Measurements from ENCODE around the gene IP6K3. TPM values are rescaled to one million over a fixed set of nuclear protein-coding genes. Genes with fewer than 3 reads are reported as not detected.

IP6K3 gene
- total RNA-seq, 4 donors from 2014 or later = 0.88 to 5.8 (median 1.6) TPM

DNA sequence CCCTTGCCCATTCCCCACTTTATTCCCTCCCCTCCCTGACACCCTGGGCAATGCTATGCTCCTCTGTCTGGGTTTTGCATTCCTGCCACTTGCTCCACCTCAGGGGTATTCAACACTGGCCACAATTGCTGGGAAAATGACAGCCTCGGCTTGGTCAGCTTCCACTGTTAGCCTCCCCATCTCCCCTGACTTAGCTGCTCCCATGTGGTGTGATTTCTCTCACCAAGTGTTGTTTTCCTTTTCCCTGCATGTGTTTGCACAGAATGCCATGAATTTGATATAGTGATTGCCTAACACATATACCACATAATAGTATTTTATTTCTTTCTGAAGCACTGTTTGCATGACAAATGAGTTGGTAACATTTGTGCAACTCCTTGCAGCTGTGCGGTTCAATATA lies 43.7 kb upstream of the IP6K3 start:
- Histone ChIP-seq H3K27me3 (no peaks in the 10 kb centered on the region), H3K27ac (no peak overlapping the region), H3K9me3 (no peaks in the 10 kb centered on the region), H3K4me1 (peaks cover 0 to 34% (median 13%) of the 10 kb centered on the region in 4 donors), H3K4me3 (no peak overlapping the region), H3K36me3 (no peaks in the 10 kb centered on the region)
- no peak for DNase-seq
- TF ChIP-seq, protein P1, sequence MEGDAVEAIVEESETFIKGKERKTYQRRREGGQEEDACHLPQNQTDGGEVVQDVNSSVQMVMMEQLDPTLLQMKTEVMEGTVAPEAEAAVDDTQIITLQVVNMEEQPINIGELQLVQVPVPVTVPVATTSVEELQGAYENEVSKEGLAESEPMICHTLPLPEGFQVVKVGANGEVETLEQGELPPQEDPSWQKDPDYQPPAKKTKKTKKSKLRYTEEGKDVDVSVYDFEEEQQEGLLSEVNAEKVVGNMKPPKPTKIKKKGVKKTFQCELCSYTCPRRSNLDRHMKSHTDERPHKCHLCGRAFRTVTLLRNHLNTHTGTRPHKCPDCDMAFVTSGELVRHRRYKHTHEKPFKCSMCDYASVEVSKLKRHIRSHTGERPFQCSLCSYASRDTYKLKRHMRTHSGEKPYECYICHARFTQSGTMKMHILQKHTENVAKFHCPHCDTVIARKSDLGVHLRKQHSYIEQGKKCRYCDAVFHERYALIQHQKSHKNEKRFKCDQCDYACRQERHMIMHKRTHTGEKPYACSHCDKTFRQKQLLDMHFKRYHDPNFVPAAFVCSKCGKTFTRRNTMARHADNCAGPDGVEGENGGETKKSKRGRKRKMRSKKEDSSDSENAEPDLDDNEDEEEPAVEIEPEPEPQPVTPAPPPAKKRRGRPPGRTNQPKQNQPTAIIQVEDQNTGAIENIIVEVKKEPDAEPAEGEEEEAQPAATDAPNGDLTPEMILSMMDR (IDR thresholded peaks at IDR 0.05) = no peak
- TF ChIP-seq POLR2A (IDR thresholded peaks at IDR 0.05) = no peak

DNA sequence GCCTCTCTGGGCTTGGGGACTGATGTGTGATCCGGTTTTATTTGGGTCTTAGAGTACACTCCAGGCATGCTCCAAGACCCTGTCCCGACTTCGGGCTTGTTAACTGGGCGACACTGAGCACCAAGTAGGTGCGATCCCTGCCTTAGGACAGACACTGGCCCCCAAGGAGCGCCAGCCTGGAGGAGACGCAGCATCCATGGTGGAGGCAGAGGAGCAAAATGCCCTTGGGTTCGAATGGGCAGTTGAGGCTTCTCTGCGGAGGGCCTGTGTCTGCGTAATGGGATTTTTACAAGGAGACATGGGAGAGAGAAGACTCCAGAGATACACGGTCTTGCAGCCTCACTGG lies 42.8 kb upstream of the IP6K3 start:
- H3K4me1 ChIP-seq = peaks cover 0 to 40% (median 13%) of the 10 kb centered on the region in 4 donors
- no peaks in the 10 kb centered on the region for H3K9me3 ChIP-seq
- no peaks in the 10 kb centered on the region for H3K27me3 ChIP-seq
- peaks cover 0 to 5% (median 0%) of the 10 kb centered on the region in 3 donors for H3K36me3 ChIP-seq
- peak overlapping the region in 1 of 4 donors; percentile 85 for H3K4me3 ChIP-seq
- TF ChIP-seq POLR2A (IDR thresholded peaks at IDR 0.05) = no peak
- TF ChIP-seq, protein P1 (IDR thresholded peaks at IDR 0.05) = no peak
- peak overlapping the region in 2 of 4 donors; percentile 7 to 98 for H3K27ac ChIP-seq
- DNase-seq = no peak

DNA sequence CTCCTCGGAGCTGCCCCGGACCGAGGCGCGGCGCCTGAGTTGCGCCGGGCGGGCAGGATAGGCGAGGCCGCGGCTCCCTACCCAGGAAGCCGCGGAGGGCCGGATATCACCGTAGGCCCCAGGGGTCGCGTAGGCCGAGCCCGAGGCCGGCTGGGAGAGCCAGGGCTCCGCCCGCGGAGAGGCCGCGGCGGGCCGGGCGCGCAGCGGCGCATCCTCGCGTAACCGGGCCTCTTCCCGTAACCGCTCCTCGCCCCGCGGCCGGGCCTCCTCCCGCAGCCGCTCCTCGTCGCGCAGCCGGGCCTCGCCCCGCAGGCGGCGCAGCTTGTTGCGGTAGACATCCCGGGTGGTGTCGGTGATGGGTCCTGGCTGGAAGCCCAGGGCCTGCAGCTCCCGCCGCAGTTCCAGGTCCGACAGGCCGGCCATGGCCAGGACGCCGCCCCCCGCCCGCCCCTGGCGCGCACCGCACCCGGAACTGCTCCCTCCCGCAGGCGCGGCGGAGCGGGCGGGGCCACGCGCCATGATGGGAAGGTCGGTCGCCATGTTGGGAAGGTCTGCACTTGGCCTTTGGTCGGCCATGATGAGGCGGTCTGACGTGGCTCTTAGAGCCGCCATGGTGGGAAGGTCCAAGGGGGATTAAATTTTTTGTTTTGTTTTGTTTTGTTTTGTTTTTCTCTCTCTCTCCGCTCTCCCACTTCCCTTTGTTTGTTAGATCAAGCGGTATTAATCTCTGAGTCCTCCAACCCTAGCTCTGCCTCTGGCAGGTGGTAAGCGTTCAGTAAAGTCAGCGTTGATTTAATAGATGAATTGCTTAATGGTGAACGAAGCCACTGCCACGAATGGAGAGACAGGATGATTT lies 42.2 kb upstream of the IP6K3 start, which contains the start of gene LEMD2:
LEMD2 (minus strand) TSS at position 437 of the 856 bp plus-strand sequence; CDS start at position 423, 14 bp downstream.
- H3K27ac ChIP-seq = peak within 1 kb of the TSS; percentile 96 to 99 (median 98)

DNA sequence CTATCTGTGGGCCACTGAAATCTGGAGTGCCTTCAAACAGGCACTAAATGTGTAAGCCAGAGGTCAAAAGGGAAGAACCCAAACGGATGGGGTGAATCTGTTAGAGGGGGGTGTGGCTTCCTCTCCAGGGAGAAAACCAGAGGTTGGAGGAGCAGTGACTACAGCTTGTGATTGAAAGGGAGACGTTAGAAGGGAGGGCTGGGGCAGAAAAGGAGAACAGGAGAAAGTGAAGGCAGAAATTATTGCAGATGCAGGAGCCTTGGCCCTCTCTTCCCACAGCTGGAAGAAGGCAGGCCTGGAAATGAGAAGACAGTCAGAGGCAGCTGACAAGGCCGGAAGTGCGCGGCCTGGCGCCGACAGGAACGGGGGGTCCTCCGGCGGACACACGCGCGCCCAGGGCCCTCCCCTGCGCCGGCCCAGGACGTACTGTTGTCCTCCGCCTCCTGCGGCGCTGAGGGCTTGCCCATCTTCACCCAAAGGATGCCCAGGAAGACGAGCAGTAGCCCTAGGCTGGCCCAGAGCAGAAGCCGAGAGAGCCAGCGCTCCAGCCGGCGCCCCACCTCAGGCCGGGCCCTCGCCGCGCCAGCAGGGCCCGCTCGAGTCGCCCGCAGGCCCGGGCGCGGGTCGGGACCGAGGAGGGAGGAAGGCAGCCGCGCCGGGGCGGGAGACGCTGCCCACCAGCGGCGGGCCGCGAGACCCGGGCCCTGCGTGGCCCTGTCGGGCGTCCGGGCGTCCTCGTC lies 41.4 kb upstream of the IP6K3 start:
- Histone ChIP-seq H3K27me3 (no peaks in the 10 kb centered on the region), H3K27ac (peak overlapping the region; percentile 96 to 99 (median 98)), H3K4me1 (peaks cover 0 to 35% (median 13%) of the 10 kb centered on the region in 4 donors), H3K9me3 (no peaks in the 10 kb centered on the region), H3K4me3 (peak overlapping the region; percentile 85 to 98 (median 96)), H3K36me3 (peaks cover 0 to 19% (median 0%) of the 10 kb centered on the region in 3 donors)
- DNase-seq = peak; percentile 71 to 89 (median 73)
- TF ChIP-seq, protein P1 (IDR thresholded peaks at IDR 0.05) = peak in 1 of 6 experiments; percentile 3
- TF ChIP-seq POLR2A (IDR thresholded peaks at IDR 0.05) = peak; percentile 32 to 52

More for the DNA sequence above, 42.2 kb upstream of the IP6K3 start, which contains the start of gene LEMD2:
- H3K4me3 ChIP-seq = peak within 1 kb of the TSS; percentile 85 to 98 (median 96)
- no peaks in the 10 kb centered on the region for H3K27me3 ChIP-seq
- DNase-seq = peak; percentile 88 to 96 (median 96)
- H3K4me1 ChIP-seq = peaks cover 0 to 35% (median 13%) of the 10 kb centered on the region in 4 donors
- H3K36me3 ChIP-seq = peaks cover 0 to 11% (median 0%) of the 10 kb centered on the region in 3 donors
- no peaks in the 10 kb centered on the region for H3K9me3 ChIP-seq
- peak; percentile 82 to 87 for TF ChIP-seq POLR2A (IDR thresholded peaks at IDR 0.05)
- TF ChIP-seq, protein P1 (IDR thresholded peaks at IDR 0.05) = peak in 1 of 6 experiments; percentile 17

DNA sequence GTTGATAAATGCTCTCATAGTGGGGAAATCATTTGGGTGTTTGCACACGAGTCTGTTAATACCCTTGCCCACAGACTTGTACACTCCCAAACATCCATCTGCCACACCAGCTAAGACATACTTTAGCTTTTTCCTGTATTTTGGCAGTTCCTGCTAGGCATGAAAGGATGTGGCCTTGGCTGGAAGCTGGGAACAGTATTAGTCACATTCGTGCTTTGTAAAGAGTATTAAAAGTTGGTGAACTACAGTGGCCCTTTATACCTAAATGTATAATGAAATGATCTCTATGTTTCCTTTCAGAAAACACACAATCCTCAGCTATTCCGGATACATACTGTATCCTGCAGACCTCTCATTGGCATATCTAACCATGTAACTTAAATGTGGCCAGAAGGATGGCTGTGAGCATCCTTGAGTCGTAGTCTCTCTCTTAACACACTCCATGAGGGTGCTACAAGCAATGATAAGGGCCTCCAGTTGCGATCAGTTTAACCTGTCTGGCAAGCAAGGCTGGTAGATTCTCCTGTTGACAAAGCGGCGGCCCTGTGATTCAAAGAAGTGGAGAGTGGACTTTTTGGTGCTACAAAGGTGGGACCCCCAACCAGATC lies 40.7 kb upstream of the IP6K3 start:
- H3K4me3 ChIP-seq = peak overlapping the region; percentile 85 to 98 (median 96)
- TF ChIP-seq, protein P1 (IDR thresholded peaks at IDR 0.05) = no peak
- no peak for TF ChIP-seq POLR2A (IDR thresholded peaks at IDR 0.05)
- no peak for DNase-seq
- H3K27me3 ChIP-seq = no peaks in the 10 kb centered on the region
- H3K9me3 ChIP-seq = no peaks in the 10 kb centered on the region
- peaks cover 0 to 25% (median 0%) of the 10 kb centered on the region in 3 donors for H3K36me3 ChIP-seq
- H3K4me1 ChIP-seq = peaks cover 0 to 35% (median 13%) of the 10 kb centered on the region in 4 donors
- peak overlapping the region; percentile 96 to 99 (median 98) for H3K27ac ChIP-seq
